Body of pancreas (tissue), 4 donors: Measurements from ENCODE around the gene EP400.

Source experiments
- POLR2A ChIP-seq, 3 donors: fragments of 450-650 bp; IDR thresholded peaks; one replicate each; pipeline ENCODE4 v1.6.1; 2016; ENCODE audit warnings: antibody characterized with exemption in 3 of 3, mild to moderate bottlenecking in 2 of 3
- TF ChIP-seq, protein P1 (sequence below), 7 experiments: fragments of 450-650 bp in 4 of 7; fragments of 200-600 bp in 3 of 7; sonication (generic) in 3 of 7; IDR thresholded peaks; one replicate each; pipeline ENCODE4 v1.5.1; 2016 to 2019; ENCODE audit warnings: antibody characterized with exemption in 7 of 7

DNA sequence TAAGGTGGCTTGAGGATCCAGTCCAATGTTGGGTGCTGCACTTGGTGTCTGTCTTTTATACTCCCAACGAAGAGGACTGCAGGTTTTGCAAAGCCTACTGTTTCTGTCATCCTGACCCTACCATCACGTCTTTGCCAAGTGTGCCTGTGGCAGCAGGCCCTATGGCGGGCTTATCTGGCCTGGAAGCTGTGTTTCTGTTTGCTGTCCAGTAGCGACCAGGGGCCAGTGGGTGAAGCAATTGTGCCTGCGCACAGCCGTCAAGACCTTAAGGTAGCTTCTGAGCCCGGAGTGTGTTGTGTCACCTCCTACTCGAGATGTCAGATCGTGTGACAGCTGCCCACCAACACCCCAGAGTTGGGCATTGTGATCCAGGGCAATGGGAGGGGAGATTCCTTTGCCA lies 131.7 kb downstream of the EP400 start:
- TF ChIP-seq POLR2A (IDR thresholded peaks at IDR 0.05) = no peak
- TF ChIP-seq, protein P1, sequence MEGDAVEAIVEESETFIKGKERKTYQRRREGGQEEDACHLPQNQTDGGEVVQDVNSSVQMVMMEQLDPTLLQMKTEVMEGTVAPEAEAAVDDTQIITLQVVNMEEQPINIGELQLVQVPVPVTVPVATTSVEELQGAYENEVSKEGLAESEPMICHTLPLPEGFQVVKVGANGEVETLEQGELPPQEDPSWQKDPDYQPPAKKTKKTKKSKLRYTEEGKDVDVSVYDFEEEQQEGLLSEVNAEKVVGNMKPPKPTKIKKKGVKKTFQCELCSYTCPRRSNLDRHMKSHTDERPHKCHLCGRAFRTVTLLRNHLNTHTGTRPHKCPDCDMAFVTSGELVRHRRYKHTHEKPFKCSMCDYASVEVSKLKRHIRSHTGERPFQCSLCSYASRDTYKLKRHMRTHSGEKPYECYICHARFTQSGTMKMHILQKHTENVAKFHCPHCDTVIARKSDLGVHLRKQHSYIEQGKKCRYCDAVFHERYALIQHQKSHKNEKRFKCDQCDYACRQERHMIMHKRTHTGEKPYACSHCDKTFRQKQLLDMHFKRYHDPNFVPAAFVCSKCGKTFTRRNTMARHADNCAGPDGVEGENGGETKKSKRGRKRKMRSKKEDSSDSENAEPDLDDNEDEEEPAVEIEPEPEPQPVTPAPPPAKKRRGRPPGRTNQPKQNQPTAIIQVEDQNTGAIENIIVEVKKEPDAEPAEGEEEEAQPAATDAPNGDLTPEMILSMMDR (IDR thresholded peaks at IDR 0.05) = no peak
